ENCODE data around the gene ADORA2B.

DNA sequence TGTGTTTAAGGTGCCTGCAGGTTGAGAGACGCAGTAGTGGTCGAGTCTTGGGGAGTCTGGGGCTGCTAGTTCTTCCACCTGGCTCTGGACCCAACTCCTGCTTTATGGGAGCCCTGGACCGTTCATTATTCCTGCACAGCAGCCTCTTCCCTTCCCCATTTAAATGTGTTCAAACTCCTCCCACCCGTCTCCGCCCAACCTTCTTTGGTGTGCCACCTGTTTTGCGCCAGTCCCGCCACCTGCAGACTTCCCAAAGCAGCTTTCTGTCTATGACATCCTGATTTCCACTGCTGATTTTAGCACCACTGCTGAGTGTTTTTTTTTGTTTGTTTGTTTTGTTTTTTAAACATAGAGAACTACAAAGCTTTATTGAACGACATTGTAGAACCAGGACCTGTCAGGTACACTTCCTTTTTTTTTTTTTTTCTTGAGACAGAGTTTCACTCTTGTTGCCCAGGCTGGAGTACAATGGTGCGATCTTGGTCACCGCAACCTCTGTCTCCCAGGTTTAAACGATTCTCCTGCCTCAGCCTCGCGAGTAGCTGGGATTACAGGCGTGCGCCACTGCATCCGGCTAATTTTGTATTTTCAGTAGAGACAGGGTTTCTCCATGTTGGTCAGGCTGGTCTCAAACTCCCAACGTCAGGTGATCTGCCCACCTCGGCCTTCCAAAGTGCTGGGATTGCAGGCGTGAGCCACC lies 12.8 kb downstream of the ADORA2B start:
- TF ChIP-seq, protein P1, sequence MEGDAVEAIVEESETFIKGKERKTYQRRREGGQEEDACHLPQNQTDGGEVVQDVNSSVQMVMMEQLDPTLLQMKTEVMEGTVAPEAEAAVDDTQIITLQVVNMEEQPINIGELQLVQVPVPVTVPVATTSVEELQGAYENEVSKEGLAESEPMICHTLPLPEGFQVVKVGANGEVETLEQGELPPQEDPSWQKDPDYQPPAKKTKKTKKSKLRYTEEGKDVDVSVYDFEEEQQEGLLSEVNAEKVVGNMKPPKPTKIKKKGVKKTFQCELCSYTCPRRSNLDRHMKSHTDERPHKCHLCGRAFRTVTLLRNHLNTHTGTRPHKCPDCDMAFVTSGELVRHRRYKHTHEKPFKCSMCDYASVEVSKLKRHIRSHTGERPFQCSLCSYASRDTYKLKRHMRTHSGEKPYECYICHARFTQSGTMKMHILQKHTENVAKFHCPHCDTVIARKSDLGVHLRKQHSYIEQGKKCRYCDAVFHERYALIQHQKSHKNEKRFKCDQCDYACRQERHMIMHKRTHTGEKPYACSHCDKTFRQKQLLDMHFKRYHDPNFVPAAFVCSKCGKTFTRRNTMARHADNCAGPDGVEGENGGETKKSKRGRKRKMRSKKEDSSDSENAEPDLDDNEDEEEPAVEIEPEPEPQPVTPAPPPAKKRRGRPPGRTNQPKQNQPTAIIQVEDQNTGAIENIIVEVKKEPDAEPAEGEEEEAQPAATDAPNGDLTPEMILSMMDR (conservative IDR thresholded peaks at IDR 0.05; ENCODE audit: low read length), result no peak
- TF ChIP-seq EZH2phosphoT487 (IDR thresholded peaks at IDR 0.05; ENCODE audit: borderline replicate concordance), result no peak

All from Loucy (cell line).